ENCODE data around the gene NAALADL2.

DNA sequence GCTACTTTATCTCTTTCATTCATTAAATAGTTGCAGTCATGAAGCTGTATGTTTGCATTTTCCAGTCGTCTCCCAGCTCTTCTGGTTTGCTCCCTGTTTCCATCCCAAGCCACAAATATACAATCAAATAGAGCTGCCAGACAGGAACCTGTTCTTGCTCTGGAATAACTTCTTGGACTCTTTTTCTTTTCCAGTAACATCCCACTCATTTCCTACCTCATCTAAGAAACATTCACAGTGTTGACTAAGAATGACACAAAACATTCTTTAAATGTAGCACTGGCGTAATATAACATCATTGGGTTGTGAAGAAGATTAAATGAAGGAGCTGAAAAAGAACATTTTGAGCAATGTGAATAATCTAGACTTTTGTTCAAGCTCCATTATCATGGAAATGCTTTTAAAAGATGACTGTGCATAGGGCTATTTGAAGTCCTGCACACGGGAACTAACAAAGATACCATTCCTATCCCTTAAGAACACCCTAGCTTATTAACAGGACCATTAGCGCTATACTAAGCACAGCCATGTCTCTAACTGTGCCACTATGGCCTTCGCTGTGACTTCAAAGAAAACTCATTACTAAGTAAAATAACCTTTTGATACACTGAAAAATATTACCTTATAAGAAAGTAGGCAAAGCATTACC, 574.0 kb downstream of the NAALADL2 start:
- TF ChIP-seq, protein P1, sequence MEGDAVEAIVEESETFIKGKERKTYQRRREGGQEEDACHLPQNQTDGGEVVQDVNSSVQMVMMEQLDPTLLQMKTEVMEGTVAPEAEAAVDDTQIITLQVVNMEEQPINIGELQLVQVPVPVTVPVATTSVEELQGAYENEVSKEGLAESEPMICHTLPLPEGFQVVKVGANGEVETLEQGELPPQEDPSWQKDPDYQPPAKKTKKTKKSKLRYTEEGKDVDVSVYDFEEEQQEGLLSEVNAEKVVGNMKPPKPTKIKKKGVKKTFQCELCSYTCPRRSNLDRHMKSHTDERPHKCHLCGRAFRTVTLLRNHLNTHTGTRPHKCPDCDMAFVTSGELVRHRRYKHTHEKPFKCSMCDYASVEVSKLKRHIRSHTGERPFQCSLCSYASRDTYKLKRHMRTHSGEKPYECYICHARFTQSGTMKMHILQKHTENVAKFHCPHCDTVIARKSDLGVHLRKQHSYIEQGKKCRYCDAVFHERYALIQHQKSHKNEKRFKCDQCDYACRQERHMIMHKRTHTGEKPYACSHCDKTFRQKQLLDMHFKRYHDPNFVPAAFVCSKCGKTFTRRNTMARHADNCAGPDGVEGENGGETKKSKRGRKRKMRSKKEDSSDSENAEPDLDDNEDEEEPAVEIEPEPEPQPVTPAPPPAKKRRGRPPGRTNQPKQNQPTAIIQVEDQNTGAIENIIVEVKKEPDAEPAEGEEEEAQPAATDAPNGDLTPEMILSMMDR (IDR thresholded peaks at IDR 0.05): no peak
- no peak for TF ChIP-seq POLR2A (IDR thresholded peaks at IDR 0.05)
